Activated T-cell treated with anti-CD3 and anti-CD28 coated beads, Interleukin-2, amount 50 U/mL, for 1 hour (primary cell): ENCODE measurements around the gene CD320.
"Not testable (repeated sequence)": the region's sequence is repeated elsewhere in the genome, so short reads cannot be mapped to it uniquely, and the experiment has no call there.

Experiments
- DNase-seq: peaks from one replicate; pipeline ENCODE4 v3.0.0-alpha.2; 2020

CD320 gene

GRCh38 chr19:8306235-8307054, 1.7 kb downstream of the CD320 start:
- no peak for DNase-seq

- no peak for DNase-seq
Measured at GRCh38 chr19:8305798-8306197, 2.4 kb downstream of the CD320 start.

GRCh38 chr19:8304841-8305621, 3.1 kb downstream of the CD320 start:
- peak; percentile 15 for DNase-seq

DNA sequence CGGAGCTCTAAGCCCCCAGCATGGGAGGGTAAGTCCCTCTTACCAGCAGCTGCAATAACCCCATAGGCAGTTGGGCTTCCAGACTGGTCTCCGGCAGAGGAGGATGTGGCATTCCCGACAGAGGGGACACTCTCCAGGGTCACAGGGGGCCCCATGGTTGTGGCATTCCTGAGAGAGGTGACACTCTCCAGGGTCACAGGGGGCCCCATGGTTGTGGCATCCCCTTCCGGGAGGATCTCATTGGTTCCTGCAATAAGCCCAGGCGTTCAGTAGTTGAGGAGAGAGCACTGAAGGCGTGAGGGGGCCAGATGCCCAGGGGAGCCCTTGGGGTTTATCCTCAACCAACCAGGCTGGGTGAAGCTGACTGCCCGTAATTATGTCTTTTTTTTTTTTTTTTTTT, 5.4 kb downstream of the CD320 start:
- DNase-seq: no peak

DNA sequence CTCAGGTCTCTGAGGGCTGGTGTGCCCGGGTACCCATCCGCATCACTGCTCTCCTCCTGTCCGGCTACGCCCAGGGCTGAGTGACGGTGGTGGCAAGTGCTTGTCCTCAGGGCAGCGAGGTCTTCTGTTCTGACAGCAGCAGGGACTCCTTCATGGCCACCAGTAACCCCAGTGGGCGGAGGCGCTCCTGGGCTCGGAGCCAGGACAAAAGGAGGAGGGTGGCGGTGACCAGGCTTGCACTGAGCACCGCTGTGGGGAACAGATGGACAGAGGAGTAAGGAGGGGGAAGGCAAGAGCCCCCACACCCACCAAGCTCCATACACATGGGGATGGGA, 5.8 kb downstream of the CD320 start:
- DNase-seq: peak; percentile 8

GRCh38 chr19:8291337-8291736, 16.8 kb downstream of the CD320 start:
- DNase-seq: not testable (repeated sequence)

- DNase-seq: not testable (repeated sequence)
Measured at GRCh38 chr19:8276508-8276907, 31.6 kb downstream of the CD320 start.

GRCh38 chr19:8269724-8270123, 38.4 kb downstream of the CD320 start:
- DNase-seq: no peak

GRCh38 chr19:8265872-8266271, 42.3 kb downstream of the CD320 start:
- no peak for DNase-seq

DNA sequence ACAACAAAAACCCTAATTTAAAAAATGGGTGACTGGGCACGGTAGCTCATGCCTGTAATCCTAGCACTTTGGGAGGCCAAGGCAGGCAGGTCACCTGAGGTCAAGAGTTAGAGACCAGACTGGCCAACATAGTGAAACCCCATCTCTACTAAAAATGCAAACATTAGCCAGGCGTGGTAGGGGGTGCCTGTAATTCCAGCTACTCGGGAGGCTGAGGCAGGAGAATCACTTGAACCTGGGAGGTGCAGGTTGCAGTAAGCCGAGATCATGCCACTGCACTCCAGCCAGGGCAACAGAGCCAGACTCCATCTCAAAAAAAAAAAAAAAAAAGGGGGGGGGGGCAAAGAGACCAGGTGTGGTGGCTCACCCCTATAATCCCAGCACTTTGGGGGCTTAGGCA, 43.9 kb downstream of the CD320 start:
- DNase-seq: not testable (repeated sequence)

DNA sequence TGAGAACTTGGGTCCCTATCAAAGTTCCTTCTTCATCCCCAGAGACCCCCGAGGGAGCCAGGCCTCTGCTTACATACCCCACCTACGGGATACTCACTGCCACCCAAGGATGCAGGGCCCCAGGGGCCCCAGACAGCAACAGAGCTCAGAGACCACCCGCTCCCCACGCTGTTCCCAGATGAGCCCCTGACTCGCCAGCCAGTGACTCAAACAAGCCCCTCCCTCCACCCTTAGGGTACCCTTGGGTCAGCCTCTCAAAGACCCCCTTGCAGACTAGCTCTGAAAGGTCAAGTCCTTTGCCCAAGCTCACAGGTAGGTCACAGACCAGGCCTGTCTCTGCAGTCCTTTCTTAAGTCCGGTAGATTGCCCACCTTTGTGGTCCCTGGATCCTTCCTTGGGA, 45.7 kb downstream of the CD320 start:
- no peak for DNase-seq

DNA sequence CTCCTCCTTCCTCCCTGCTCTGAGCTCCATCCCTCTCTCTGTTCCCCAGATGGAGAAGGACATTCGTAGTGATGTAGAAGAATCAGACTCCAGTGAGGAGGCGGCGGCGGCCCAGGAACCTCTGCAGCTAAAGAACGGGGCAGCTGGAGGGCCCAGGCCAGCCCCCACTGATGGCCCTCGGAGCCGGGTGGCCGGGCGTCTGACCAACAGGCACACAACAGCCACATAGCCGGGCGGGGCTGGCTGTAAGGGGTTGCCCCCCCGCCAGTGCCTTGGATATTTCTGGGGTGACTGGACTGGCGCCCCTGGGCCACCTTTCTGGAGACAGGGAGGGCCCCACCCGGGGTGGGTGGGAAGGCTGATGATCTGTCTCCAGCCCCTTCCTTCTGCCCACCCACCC, 46.3 kb downstream of the CD320 start:
- no peak for DNase-seq

DNA sequence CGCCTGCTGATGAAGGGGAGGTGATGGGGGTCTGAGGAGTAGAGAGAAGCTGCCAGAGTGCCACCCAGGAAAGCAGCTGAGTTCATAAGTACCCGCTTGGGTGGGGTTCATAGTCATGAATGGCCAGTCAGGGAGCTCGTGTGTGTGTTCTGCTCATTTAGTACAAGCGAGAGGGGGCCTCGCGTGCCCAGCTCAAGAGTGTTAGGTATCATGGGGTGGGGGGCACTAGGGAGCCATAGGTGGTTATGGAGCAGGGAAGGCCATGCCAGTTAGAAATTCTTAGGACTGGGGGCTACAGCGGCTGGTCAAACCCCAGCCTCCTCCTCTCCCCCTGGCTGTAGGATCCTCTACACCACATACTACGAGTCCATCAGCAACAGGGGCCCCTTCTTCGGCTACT, 46.8 kb downstream of the CD320 start:
- DNase-seq: no peak

DNA sequence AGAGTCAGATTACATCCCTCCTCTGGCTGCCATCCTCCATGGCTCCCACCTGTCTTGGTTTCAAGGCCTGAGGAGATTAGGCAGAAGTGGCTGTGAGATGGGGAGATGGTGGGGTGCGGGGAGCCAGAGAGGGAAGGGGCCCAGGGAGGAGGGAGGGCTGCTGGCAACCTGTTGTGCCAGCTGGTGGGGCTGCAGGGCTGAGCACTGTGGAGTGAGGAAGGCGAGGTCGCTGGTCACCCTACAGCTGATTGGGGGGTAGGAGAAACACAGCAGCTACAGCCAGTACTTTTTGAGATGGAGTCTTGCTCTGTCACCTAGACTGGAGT, 48.3 kb downstream of the CD320 start:
- no peak for DNase-seq

- DNase-seq: no peak
Measured at GRCh38 chr19:8259142-8259921, 48.8 kb downstream of the CD320 start.

GRCh38 chr19:8257052-8257443, 51.1 kb downstream of the CD320 start:
- DNase-seq: no peak

DNA sequence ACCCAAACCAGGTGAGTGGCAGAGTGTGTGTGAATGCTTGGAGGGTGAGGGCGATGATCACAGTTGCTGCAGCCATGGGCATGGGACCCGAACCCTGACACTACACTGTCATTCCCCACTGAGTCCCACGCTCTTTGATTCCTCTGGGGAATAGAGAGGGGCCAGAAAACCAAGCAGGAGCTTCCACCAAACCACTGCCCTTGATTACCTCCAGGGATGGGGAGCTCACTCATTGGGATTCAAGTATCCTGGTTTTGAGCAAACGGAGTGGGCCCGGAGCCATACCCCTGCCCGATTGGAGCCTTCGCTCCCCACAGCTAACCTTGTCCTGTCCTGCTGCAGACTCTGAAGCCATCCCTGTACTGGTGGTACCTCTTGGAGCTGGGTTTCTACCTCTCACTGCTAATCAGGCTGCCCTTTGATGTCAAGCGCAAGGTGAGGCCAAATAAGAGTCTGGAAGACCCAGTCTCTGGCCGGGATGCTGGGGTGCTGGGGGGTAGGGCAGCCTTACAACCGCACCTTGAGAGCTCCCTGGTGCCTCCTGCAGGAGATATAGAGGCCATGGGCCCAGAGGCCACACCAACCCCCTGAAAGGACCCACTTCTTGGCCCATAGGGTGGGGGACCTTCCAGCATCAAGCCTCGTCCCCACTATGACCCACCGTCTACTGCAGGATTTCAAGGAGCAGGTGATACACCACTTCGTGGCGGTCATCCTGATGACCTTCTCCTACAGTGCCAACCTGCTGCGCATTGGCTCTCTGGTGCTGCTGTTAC, 51.7 kb downstream of the CD320 start:
- DNase-seq: no peak

GRCh38 chr19:8255426-8256125, 52.6 kb downstream of the CD320 start:
- no peak for DNase-seq

GRCh38 chr19:8254286-8255001, 53.7 kb downstream of the CD320 start:
- DNase-seq: no peak

GRCh38 chr19:8253678-8254077, 54.5 kb downstream of the CD320 start:
- no peak for DNase-seq

DNA sequence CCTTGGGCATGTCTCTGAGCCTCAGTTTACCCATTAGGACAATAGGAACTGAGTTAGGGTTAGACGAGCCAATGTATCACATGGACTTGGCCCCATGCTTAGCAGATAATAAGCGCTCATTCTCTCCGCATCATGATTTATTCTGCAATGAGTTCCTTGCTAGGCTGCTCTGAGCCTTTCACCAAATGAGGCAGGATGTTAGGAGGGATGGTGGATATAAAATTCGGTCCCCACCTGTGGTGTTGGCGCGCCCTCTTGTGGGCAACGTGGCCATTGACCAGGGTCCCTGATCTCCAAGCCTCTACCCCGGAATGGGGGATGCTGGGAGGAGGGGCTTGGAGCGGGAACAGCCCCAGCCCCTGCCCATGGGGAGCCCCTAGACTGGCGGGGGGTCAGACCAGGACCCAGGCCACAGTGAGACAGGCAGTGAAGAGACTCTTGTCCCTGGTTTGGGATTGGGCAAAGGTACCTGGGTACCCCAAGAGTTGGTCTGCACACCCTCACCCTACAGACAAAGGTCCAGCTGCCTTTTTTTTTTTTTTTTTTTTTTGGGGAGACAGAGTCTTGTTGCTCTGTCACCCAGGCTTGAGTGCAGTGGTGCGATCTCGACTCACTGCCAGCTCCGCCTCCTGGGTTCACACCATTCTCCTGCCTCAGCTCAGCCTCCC, 55.1 kb downstream of the CD320 start:
- DNase-seq: peak; percentile 87
